Prostate gland (tissue), 2 donors: ENCODE results near the gene PRG2.

Source experiments
- POLR2A ChIP-seq: fragments of 450-650 bp; IDR thresholded peaks from one replicate; pipeline ENCODE4 v1.6.1; 2016; ENCODE audit warnings: antibody characterized with exemption, mild to moderate bottlenecking
- POLR2AphosphoS5 ChIP-seq: sonication (generic); formaldehyde crosslinking; IDR thresholded peaks from one replicate; pipeline ENCODE4 v1.6.1; 2017; ENCODE audit warnings: antibody characterized with exemption
- TF ChIP-seq, protein P1 (sequence below), 4 experiments: fragments of 200-600 bp in 2 of 4; fragments of 450-650 bp in 2 of 4; sonication (generic) in 2 of 4; IDR thresholded peaks; 1 replicate in 3 of 4; 2 replicates in 1 of 4; pipeline ENCODE4 v1.5.1; 2016 to 2019; ENCODE audit warnings: antibody characterized with exemption in 4 of 4, mild to moderate bottlenecking in 2 of 4, moderate library complexity in 2 of 4

GRCh38 chr11:57349491-57350274 is 40.8 kb downstream of the PRG2 start:
- TF ChIP-seq, protein P1, sequence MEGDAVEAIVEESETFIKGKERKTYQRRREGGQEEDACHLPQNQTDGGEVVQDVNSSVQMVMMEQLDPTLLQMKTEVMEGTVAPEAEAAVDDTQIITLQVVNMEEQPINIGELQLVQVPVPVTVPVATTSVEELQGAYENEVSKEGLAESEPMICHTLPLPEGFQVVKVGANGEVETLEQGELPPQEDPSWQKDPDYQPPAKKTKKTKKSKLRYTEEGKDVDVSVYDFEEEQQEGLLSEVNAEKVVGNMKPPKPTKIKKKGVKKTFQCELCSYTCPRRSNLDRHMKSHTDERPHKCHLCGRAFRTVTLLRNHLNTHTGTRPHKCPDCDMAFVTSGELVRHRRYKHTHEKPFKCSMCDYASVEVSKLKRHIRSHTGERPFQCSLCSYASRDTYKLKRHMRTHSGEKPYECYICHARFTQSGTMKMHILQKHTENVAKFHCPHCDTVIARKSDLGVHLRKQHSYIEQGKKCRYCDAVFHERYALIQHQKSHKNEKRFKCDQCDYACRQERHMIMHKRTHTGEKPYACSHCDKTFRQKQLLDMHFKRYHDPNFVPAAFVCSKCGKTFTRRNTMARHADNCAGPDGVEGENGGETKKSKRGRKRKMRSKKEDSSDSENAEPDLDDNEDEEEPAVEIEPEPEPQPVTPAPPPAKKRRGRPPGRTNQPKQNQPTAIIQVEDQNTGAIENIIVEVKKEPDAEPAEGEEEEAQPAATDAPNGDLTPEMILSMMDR (IDR thresholded peaks at IDR 0.05): peak; percentile 71 to 82 (median 80)
- TF ChIP-seq POLR2A (no peak), POLR2AphosphoS5 (no peak)
